AG09319 (cell line): Measurements from ENCODE around the gene TADA2B.
A peak's percentile ranks its signal among the peaks of the same experiment; 100 is the strongest.

Source experiments
- DNase-seq: peaks from one replicate; pipeline ENCODE4 v3.0.0-alpha.2; 2010; ENCODE audit warnings: low read depth; ENCODE audit errors: extremely low read depth
- TF ChIP-seq, protein P1 (sequence below): IDR thresholded peaks from 2 replicates; pipeline ENCODE4 v1.5.1; 2011; ENCODE audit warnings: low read depth, mild to moderate bottlenecking, inconsistent platforms, low read length, moderate library complexity

Gene TADA2B, protein sequence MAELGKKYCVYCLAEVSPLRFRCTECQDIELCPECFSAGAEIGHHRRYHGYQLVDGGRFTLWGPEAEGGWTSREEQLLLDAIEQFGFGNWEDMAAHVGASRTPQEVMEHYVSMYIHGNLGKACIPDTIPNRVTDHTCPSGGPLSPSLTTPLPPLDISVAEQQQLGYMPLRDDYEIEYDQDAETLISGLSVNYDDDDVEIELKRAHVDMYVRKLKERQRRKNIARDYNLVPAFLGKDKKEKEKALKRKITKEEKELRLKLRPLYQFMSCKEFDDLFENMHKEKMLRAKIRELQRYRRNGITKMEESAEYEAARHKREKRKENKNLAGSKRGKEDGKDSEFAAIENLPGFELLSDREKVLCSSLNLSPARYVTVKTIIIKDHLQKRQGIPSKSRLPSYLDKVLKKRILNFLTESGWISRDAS

DNA sequence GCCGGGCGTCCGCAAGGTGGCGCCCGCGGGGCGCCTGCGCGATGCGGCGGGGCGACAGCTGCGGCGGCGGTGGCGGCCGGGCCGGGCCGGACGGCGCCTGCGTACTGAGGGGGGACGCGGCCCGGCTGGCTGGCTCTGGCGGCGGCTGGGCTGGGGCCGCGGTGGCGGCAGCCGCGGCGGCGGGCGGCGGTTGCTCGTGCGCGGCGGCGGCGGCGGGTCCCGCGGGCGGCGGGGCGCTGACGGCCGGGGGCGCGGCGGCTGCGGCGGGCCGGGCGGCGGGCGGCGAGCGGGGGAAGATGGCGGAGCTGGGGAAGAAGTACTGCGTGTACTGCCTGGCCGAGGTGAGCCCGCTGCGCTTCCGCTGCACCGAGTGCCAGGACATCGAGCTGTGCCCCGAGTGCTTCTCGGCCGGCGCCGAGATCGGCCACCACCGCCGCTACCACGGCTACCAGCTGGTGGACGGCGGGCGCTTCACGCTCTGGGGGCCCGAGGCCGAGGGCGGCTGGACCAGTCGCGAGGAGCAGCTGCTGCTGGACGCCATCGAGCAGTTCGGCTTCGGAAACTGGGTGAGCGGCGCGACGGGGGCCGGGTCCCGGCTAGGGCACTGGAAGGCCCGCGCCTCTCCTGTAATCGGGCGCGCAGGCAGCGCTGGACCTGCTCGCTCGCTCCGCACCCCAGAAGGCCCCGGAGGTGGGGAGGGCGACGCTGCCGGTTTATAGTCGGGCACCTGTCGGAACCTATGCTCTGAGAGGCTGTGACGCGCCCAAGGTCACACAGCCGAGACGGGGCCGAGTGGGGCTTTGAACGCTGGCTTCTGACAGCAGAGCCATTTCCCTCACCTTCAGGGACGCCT is at the start of gene TADA2B:
TSS of gene TADA2B (plus strand) at position 89 of the 853 bp plus-strand sequence. CDS start at position 297, 208 bp downstream.
- no peak for DNase-seq
- TF ChIP-seq, protein P1, sequence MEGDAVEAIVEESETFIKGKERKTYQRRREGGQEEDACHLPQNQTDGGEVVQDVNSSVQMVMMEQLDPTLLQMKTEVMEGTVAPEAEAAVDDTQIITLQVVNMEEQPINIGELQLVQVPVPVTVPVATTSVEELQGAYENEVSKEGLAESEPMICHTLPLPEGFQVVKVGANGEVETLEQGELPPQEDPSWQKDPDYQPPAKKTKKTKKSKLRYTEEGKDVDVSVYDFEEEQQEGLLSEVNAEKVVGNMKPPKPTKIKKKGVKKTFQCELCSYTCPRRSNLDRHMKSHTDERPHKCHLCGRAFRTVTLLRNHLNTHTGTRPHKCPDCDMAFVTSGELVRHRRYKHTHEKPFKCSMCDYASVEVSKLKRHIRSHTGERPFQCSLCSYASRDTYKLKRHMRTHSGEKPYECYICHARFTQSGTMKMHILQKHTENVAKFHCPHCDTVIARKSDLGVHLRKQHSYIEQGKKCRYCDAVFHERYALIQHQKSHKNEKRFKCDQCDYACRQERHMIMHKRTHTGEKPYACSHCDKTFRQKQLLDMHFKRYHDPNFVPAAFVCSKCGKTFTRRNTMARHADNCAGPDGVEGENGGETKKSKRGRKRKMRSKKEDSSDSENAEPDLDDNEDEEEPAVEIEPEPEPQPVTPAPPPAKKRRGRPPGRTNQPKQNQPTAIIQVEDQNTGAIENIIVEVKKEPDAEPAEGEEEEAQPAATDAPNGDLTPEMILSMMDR: peak; percentile 16

DNA sequence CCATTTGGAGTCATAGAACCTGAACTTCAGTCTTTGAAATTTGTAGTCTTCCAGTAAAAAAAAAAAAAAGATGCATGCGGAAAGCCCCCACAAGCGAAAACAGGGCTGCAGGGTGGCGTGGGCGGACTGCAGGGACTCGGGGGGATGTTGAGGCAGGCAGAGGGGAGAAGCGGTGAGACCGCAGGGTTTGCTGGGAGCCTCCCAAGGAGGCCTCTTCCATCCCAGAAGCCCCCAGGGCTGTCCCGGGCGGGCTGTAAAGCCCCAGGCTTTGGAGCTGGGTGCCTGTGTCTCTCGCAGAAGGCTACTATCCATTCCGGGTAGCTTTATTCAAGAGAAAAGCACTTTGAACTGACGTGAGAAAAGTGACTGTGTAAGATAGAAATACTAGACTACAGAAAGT is 46.7 kb upstream of the TADA2B start:
- TF ChIP-seq, protein P1: no peak
- no peak for DNase-seq

DNA sequence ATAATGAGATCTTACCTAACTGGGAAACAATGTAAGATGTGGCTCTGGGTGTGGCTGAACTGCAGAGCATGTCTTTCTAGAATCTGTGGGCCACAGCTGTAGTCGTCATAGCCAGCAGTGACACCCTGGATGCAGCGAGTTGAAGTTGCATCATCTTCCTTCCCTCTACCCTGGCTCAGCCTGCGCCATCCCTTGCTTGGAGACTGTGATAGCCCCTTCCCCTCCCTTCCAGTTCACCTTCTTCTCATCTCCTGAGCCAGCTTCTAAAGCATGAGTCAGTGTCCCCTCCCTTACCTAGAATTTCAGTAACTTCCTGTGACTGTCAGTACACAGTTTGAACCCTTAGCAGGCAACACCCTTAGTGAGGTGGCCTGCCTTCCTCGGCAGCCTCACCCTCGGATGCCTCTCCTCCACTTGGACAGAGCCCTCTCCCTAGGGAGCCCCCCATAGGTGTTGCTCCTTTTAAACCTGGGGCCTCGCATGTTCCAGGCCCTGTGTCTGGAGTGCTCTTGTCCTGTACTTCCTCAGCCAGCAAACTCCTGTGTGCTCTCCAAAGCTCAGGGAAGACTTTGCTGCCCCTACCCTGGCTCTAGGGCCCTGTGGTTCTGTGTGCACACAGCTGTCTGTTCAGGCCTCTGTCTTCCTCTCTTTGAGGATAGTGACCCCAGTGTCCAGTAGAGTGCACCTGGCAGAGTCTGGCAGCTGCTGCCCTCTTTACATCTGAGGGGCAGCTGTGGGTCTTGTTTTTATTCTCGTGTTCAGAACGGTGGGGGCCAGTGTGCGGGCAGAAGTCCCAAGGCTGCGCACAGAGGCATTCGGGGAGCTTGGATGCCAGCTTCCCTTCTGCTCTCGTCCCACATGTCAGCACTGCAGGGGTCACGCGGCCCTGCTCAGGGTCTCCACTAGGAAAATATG is 43.7 kb upstream of the TADA2B start:
- no peak for DNase-seq
- TF ChIP-seq, protein P1: no peak

DNA sequence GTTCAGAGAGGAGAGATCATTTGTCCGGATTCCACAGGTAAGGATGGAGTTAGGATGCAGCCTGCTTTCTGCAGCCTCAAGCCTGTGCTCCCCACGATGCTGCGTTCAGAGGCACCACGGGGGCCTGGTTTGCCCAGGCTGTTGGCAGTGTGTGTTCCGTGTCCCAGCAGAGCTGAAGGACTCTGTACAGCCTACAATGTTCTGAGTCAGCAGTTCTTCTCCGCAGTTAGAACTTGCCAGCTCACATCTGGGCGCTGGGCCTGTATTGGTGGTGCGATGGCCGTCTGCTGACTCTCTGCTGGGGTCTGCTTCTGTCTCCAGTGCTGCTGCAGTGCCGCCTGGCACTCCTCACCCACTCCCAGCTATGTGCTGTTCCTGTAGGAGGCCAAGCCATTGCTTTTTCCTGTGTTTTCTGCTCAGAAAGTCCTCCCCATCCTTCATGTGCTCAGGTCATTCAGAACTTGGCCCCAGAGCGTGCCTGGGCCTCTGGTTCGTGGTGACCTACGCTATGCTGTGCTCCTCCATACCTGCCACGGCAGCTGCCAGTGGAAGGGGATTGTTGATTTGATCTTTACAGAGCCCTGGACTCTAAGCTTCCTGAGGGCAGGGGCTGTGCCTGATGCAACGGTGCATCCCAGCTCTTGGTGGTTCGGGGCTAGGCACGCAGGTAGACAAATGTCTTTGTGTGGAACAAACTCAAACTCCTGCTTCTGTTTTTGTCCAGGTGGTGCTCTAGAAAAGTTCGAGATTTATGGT is 42.6 kb upstream of the TADA2B start:
- DNase-seq: no peak
- TF ChIP-seq, protein P1: no peak

DNA sequence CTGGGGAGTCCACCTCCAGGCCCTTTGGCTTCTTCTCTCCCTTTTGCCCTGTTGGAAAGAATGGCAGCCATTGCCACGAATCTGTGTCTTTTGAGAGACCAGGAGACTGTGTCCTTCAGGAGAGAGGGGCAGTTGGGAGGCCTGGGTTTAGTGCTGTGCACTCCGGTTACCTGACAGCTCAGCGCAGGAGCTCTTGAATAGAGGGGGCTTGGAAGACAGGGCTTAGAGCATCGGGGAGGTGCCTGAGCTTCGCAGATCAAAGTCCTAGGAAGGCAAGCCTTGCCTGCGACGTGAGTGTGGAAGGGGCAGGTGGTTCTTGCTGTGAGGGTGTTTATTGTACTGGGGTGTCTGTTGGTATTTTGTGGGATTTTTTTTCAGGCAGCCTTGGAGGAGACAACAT is 41.9 kb upstream of the TADA2B start:
- DNase-seq: no peak
- TF ChIP-seq, protein P1: no peak

DNA sequence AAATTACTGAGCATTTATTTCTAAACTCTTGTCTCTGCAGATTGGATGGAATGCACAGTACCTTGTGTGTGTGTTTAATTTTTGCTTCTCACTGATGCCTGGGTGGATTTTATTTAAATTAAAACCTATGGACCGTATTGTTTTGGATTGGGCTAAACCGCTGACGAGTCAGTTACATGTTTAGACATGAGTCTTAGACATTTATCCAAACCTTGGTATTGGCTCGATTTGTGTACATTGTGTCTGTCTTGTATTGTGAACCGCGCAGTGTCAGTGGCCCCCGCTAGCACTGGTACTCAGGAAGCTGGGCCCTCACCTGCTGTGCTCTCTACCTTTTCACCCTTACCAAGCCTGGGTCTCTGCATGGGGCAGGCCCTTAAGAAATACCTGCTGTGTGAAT is 40.8 kb upstream of the TADA2B start:
- TF ChIP-seq, protein P1: no peak

More for the DNA sequence above, 40.8 kb upstream of the TADA2B start:
- DNase-seq: no peak
